ENCODE data around the gene RBM33.

DNA sequence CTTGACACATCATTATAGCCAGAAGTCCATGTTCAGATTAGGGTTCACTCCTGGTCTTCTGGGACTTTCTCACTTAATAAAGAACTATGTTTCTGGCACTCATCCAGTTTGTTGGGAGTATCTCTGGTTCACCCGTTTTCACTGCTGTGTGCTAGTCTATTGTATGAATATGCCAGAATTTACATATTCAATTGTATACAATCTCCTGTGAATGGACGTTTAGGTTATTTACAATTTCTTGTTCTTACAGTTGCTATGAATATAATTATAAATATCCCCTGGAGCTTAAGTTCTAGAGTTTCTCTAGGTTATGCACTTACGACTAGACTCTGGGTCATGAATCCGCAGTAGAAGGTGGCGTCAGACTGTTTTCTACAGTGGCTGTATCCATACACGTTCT is 20.0 kb upstream of the RBM33 start:
- TF ChIP-seq POLR2AphosphoS5 (IDR thresholded peaks at IDR 0.05; ENCODE audit: borderline replicate concordance, low read depth, low read length): no peak
- TF ChIP-seq EZH2 (IDR thresholded peaks at IDR 0.05): no peak
